DOHH2 (cell line): ENCODE data around the gene PEX10.

Source experiments
- EZH2phosphoT487 ChIP-seq: fragments of 200-600 bp; sonication (generic); IDR thresholded peaks from 2 replicates; pipeline ENCODE4 v1.6.1; 2017; ENCODE audit warnings: borderline replicate concordance, mild to moderate bottlenecking, antibody characterized with exemption, low read length, moderate library complexity, mixed read lengths
- TF ChIP-seq, protein P1 (sequence below): fragments of 200-600 bp; sonication (generic); IDR thresholded peaks from one replicate; pipeline ENCODE4 v1.5.1; 2014; ENCODE audit warnings: antibody characterized with exemption, mild to moderate bottlenecking, low read depth, low read length; ENCODE audit not compliant: poor library complexity, severe bottlenecking

GRCh38 chr1:2374252-2375155, 37.9 kb downstream of the PEX10 start:
- TF ChIP-seq, protein P1, sequence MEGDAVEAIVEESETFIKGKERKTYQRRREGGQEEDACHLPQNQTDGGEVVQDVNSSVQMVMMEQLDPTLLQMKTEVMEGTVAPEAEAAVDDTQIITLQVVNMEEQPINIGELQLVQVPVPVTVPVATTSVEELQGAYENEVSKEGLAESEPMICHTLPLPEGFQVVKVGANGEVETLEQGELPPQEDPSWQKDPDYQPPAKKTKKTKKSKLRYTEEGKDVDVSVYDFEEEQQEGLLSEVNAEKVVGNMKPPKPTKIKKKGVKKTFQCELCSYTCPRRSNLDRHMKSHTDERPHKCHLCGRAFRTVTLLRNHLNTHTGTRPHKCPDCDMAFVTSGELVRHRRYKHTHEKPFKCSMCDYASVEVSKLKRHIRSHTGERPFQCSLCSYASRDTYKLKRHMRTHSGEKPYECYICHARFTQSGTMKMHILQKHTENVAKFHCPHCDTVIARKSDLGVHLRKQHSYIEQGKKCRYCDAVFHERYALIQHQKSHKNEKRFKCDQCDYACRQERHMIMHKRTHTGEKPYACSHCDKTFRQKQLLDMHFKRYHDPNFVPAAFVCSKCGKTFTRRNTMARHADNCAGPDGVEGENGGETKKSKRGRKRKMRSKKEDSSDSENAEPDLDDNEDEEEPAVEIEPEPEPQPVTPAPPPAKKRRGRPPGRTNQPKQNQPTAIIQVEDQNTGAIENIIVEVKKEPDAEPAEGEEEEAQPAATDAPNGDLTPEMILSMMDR = no peak
- TF ChIP-seq EZH2phosphoT487 = no peak
